ENCODE measurements around the gene RSPH10B2. TPM values are rescaled to one million over a fixed set of nuclear protein-coding genes. Genes with fewer than 3 reads are reported as not detected.
A peak's percentile ranks its signal among the peaks of the same experiment; 100 is the strongest.

The RSPH10B2 gene
- total and polyA plus RNA-seq, 2 of the 13 experiments (the other 11 are each of a cell fraction or from before 2014, with no cell fraction given), result 0.31 TPM; not detected in 1

DNA sequence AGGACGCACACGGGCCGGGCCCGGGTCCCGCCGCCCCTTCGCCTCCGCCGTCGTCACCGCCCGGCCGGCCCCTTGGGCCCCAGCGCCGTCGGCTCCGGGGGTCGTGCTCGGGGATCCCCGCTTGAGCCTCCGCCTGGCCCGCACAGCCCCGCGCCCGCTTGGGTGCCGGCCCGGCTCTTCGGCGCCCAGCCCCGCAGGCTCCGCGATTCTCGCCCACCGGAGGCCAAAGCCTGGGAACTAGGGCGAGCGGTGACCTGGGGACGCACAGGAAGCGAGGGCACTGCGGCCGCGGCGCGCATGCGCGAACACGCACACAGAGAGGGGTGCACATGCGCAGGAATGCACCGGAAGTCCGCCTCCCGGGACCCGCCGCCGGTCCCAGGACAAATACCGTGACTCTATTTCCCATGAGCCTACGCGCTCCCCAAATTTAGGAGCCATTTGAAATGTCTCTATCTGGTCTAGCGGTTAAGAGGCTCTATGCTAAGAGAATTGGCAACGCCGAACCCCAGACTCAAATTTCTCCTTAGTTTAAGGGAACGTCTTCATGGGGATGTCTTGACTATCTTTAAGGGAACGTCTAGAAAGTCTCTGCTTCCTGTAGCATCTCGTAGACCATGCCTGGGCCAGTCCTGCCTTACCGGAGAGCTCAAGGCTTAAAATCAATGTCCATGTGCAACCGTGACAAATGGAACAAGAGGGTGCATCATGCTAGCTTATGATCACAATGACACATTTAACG lies 47.1 kb upstream of the RSPH10B2 start, which contains the start of gene ZNF12 (continued):
- TF ChIP-seq MEF2D (CRISPR knock-in tag; IDR thresholded peaks at IDR 0.05) (peak; percentile 26; the same call in 1 of the 2 replicates), YEATS4 (CRISPR knock-in tag; IDR thresholded peaks at IDR 0.05; ENCODE audit: borderline replicate concordance) (no peak; the same call in 1 of the 2 replicates), HOXA5 (CRISPR knock-in tag; IDR thresholded peaks at IDR 0.05) (0 out of 2 replicates have a peak, but pooled peaks have one; percentile 51), RAD21 (CRISPR knock-in tag; IDR thresholded peaks at IDR 0.05) (peak; percentile 49), ATF7-NPFF (CRISPR knock-in tag; IDR thresholded peaks at IDR 0.05; ENCODE audit: low read depth) (no peak; the same call in 1 of the 2 replicates), ZNF18 (CRISPR knock-in tag; IDR thresholded peaks at IDR 0.05; ENCODE audit: insufficient replicate concordance) (no peak), MED1 (CRISPR knock-in tag; IDR thresholded peaks at IDR 0.05) (0 out of 2 replicates have a peak, but pooled peaks have one; percentile 36), ZNF713 (CRISPR knock-in tag; IDR thresholded peaks at IDR 0.05) (no peak), ELF3 (CRISPR knock-in tag; IDR thresholded peaks at IDR 0.05) (no peak), NFYC (CRISPR knock-in tag; IDR thresholded peaks at IDR 0.05) (0 out of 2 replicates have a peak, but pooled peaks have one; percentile 25), ZNF879 (CRISPR knock-in tag; IDR thresholded peaks at IDR 0.05) (no peak), ZNF747 (CRISPR knock-in tag; IDR thresholded peaks at IDR 0.05; ENCODE audit: borderline replicate concordance) (no peak), PHF8 (CRISPR knock-in tag; IDR thresholded peaks at IDR 0.05) (peak; percentile 91), KLF16 (CRISPR knock-in tag; IDR thresholded peaks at IDR 0.05) (peak in 1 of 2 experiments; percentile 12; a peak in 1 of 4 replicates), ZXDC (CRISPR knock-in tag; IDR thresholded peaks at IDR 0.05) (no peak), GATAD2A (CRISPR knock-in tag; IDR thresholded peaks at IDR 0.05) (0 out of 2 replicates have a peak, but pooled peaks have one; percentile 14)
- TF ChIP-seq, protein P1, sequence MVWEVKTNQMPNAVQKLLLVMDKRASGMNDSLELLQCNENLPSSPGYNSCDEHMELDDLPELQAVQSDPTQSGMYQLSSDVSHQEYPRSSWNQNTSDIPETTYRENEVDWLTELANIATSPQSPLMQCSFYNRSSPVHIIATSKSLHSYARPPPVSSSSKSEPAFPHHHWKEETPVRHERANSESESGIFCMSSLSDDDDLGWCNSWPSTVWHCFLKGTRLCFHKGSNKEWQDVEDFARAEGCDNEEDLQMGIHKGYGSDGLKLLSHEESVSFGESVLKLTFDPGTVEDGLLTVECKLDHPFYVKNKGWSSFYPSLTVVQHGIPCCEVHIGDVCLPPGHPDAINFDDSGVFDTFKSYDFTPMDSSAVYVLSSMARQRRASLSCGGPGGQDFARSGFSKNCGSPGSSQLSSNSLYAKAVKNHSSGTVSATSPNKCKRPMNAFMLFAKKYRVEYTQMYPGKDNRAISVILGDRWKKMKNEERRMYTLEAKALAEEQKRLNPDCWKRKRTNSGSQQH (CRISPR knock-in tag; IDR thresholded peaks at IDR 0.05; ENCODE audit: low read depth), result 0 out of 2 replicates have a peak, but pooled peaks have one; percentile 52

All from HepG2 (cell line).